KBM-7 (cell line): ENCODE results near the gene KIF23.
"Not testable (repeated sequence)": the region's sequence is repeated elsewhere in the genome, so short reads cannot be mapped to it uniquely, and the experiment has no call there.

Experiments
- DNase-seq: peaks from one replicate; pipeline ENCODE4 v3.0.0-alpha.2; 2015
- in situ Hi-C: fragments of 300-500 bp; cut with MboI; formaldehyde crosslinking; loops from 2 replicates; pipeline ENCODE4 v1.14.3; 2020; ENCODE audit warnings: low sequenced_read_pairs, low pct_unique_long_range_greater_than_20kb, mixed read lengths

The KIF23 gene

GRCh38 chr15:69422336-69422895 is 8.3 kb downstream of the KIF23 start:
- in situ Hi-C loops, result no loop called here
- no peak for DNase-seq

GRCh38 chr15:69424001-69424400 is 9.9 kb downstream of the KIF23 start:
- in situ Hi-C loops, result no loop called here
- DNase-seq, result no peak

GRCh38 chr15:69424748-69425413 is 10.7 kb downstream of the KIF23 start:
- DNase-seq, result no peak
- in situ Hi-C loops, result no loop called here

GRCh38 chr15:69433831-69434230 is 19.7 kb downstream of the KIF23 start:
- no peak for DNase-seq
- in situ Hi-C loops, result no loop called here

GRCh38 chr15:69434238-69434637 is 20.1 kb downstream of the KIF23 start:
- in situ Hi-C loops, result no loop called here

GRCh38 chr15:69434679-69435078 is 20.5 kb downstream of the KIF23 start:
- no peak for DNase-seq
- in situ Hi-C loops, result no loop called here

More at GRCh38 chr15:69434238-69434637, 20.1 kb downstream of the KIF23 start:
- no peak for DNase-seq

GRCh38 chr15:69435985-69436384 is 21.8 kb downstream of the KIF23 start:
- DNase-seq, result no peak
- in situ Hi-C loops, result no loop called here

GRCh38 chr15:69436951-69437350 is 22.8 kb downstream of the KIF23 start:
- DNase-seq, result no peak
- in situ Hi-C loops, result no loop called here

GRCh38 chr15:69439623-69440022 is 25.5 kb downstream of the KIF23 start:
- DNase-seq, result no peak
- in situ Hi-C loops, result no loop called here

- no peak for DNase-seq
- in situ Hi-C loops, result no loop called here
Observed at GRCh38 chr15:69443032-69443611, 29.0 kb downstream of the KIF23 start.

- in situ Hi-C loops, result no loop called here
- no peak for DNase-seq
Observed at GRCh38 chr15:69444686-69445085, 30.5 kb downstream of the KIF23 start.

GRCh38 chr15:69446953-69447352 is 32.8 kb downstream of the KIF23 start:
- in situ Hi-C loops, result no loop called here
- DNase-seq, result no peak

- DNase-seq, in situ Hi-C loops: not testable (repeated sequence)
Observed at GRCh38 chr15:69450221-69450620, 36.1 kb downstream of the KIF23 start.

- no peak for DNase-seq
- in situ Hi-C loops, result no loop called here
Observed at GRCh38 chr15:69450968-69451695, 37.0 kb downstream of the KIF23 start.

- no peak for DNase-seq
- in situ Hi-C loops, result no loop called here
Observed at GRCh38 chr15:69451951-69452691, 38.0 kb downstream of the KIF23 start.

- peak; percentile 99 for DNase-seq
- in situ Hi-C loops, result no loop called here
Observed at GRCh38 chr15:69452692-69453521, 38.8 kb downstream of the KIF23 start, which contains the start of gene RPLP1. Gene RPLP1, plus strand, starts transcription at chr15:69452818. Its CDS starts 131 bp downstream, at chr15:69452949.

- in situ Hi-C loops, result no loop called here
Observed at GRCh38 chr15:69454953-69455352, 40.8 kb downstream of the KIF23 start.

More at GRCh38 chr15:69454953-69455352, 40.8 kb downstream of the KIF23 start:
- no peak for DNase-seq
